Cerebellar nuclear complex (tissue), 1 donor: Measurements from ENCODE around the gene ASB4.
"Not testable (repeated sequence)": the region's sequence is repeated elsewhere in the genome, so short reads cannot be mapped to it uniquely, and the experiment has no call there.

Experiments used
- DNase-seq, 2 experiments: peaks; one replicate each; lab custom pipeline; 2025; lab: John Stamatoyannopoulos, UW

ASB4 gene

GRCh38 chr7:95527033-95527775, 41.5 kb downstream of the ASB4 start:
- DNase-seq = no peak

- DNase-seq = no peak
These were observed 42.1 kb downstream of the ASB4 start for GRCh38 chr7:95527776-95528250.

- no peak for DNase-seq
These were observed 44.0 kb downstream of the ASB4 start for GRCh38 chr7:95529701-95530100.

DNA sequence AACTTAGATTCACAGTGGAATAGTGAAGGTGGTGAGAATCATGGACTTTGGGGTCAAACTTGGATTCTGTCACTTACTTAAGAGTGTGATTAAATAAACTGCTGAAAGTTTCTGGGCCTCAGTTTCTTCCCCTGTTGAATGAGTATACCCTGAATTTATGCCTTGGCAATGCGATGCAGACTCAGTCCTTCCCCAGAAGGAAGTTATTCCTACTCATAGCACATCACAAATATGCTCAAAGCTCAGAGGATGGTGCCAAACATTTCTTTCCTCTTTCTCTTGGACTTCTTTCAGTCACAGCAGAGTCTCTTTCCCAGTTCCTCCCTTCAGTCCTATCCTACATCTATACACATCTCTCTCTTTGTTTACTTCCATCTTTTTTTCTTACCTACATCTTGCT, 45.1 kb downstream of the ASB4 start:
- no peak for DNase-seq

- DNase-seq = no peak
These were observed 46.0 kb downstream of the ASB4 start for GRCh38 chr7:95531605-95532219.

- DNase-seq = no peak
These were observed 49.1 kb downstream of the ASB4 start for GRCh38 chr7:95534796-95535195.

- DNase-seq = no peak
These were observed 49.9 kb downstream of the ASB4 start for GRCh38 chr7:95535662-95536061.

- DNase-seq = no peak
These were observed 51.0 kb downstream of the ASB4 start for GRCh38 chr7:95536656-95537311.

DNA sequence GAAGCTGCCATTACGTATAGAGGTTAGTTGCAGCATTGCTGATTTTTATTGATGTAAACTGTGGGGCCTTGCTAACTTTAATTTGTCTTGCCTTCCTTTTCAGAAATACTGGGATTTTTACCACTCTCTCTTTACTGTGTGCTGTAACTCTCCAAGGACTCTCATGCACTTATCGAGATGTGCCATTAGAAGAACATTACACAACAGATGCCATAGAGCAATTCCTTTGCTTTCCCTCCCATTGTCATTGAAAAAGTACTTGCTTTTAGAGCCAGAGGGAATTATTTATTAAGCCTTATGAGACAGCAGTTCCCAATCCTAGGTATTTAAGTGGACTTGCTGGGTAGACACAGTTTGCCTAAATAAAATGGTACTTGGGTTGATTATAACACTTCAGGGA, 51.7 kb downstream of the ASB4 start:
- no peak for DNase-seq

- DNase-seq = no peak
These were observed 53.7 kb downstream of the ASB4 start for GRCh38 chr7:95539426-95539825.

GRCh38 chr7:95540366-95540765, 54.6 kb downstream of the ASB4 start:
- DNase-seq = no peak

DNA sequence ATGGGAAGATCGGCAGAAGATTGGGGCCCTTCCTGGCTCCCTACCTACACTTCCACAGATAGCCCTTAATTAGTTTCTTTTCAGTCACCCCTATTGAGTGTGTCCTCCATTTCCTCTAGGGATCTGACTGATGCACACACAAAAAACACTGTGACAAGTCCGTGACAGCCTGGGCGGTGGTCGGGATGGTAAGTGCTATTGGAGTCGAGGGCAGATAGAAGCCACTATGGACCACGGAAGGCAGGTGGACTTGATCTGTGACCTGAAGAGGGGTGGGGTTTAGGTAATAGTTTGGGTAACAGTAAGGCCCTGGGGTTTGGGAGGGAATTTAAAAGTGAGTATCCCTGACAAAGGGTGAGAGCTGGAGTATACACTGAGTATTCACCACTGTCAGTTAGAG, 57.6 kb downstream of the ASB4 start:
- DNase-seq = no peak

DNA sequence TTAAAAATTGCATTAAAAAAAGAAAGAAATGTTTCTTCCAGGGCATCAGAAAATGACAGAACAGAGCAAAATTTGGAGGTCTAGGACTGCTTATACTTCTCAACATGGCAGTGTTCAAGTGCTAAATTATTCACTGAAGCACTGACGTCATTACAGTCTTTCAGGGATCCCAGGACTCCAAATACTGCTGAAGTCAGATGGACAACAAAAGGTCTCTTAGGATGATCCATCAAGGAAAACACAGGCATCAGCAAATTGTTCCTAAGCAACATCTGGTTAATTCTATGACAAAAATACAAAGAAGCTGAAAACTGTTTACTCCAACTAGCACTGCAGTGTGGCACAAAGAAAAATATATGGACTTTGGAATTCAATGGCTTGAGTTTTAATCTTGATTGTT, 58.4 kb downstream of the ASB4 start:
- DNase-seq = no peak

GRCh38 chr7:95545007-95545615, 59.4 kb downstream of the ASB4 start:
- no peak for DNase-seq

GRCh38 chr7:95545673-95546072, 59.9 kb downstream of the ASB4 start:
- no peak for DNase-seq

GRCh38 chr7:95546647-95547046, 60.9 kb downstream of the ASB4 start:
- no peak for DNase-seq

DNA sequence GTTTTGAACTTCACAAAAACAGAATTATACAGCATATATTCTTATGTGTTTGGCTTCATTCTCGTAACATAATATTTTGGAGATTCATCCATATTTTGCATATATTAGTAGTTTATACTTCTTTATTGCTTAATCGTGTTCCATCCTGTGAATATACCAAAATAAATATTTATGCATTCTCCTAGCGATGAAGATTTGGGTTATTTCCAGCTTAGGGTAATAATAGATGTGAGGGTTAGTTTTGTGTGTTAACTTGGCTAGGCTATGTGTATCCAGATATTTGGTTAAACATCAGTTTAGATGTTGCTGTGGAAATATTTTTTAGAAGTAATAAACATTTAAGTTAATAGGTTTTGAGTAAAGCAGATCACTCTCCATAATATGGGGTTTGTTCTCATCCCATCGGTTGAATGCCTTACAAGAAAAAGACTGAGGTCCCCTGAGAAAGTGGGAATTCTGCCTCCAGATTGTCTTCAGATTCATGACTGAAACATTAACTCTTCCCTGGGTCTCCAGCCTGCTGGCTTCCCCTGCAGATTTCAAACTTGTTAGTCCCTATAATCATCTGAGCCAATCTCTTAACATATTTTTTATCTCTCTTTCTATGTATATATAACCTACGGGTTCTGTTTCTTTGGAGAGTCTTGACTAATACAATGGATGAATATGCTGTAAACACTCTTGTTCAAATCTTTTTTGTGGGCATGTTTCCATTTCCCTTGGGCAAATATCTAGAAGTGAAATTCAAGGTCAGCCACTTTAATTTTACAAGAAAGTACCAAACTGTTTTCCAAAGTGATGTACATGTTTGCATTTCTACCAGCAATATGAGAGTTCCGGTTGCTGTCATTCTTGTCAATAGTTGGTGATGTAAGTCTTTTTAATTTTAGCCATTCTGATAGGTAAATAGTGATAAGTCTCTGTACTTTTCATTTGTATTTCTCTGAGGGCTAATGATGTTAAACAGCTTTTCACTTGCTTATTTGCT, 61.9 kb downstream of the ASB4 start:
- DNase-seq = no peak

GRCh38 chr7:95549818-95550529, 64.2 kb downstream of the ASB4 start:
- no peak for DNase-seq

DNA sequence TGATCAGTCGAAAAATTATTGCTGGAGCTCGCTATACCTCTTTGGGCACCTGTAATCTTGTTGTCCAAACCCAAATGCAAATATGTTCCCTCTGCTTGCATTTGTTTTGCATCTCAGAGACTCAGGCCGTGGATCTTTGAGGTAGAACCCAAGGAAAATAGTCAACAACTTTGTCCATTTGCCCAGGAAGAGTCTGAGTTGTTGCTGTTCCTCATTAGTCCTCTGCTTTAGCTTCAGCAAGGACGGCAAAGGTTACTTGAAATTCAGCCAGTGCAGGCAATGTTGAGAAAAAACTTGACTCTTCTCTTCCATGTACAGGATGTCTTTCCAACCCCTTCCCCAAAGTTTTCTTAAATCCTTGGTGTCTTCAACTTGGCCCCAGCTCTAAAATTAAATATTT, 64.8 kb downstream of the ASB4 start:
- DNase-seq = no peak

DNA sequence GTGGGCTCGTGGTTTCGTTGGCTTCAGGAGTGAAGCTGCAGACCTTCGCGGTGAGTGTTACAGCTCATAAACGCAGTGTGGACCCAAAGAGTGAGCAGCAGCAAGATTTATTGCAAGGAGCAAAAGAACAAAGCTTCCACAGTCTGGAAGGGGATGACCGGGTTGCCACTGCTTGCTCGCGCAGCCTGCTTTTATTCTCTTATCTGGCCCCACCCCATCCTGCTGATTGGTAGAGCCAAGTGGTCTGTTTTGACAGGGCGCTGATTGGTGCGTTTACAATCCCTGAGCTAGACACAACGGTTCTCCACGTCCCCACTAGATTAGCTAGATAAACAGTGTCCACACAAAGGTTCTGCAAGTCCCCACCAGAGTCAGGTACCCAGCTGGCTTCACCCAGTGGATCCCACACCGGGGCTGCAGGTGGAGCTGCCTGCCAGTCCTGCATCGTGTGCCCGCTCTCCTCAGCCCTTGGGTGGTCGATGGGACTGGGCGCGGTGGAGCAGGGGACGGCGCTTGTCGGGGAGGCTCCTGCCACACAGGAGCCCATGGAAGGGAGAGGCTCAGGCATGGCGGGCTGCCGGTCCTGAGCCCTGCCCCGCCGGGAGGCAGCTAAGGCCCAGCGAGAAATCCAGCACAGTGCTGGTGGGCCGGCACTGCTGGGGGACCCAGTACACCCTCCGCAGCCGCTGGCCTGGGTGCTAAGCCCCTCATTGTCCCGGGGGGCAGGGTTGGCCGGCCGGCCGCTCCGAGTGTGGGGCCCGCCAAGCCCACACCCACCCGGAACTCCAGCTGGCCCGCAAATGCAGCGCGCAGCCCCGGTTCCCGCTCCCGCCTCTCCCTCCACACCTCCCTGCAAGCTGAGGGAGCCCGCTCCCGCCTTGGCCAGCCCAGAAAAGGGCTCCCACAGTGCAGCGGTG, 66.5 kb downstream of the ASB4 start:
- not testable (repeated sequence) for DNase-seq
